ENCODE data around the gene PSMF1.
"Not testable (repeated sequence)": the region's sequence is repeated elsewhere in the genome, so short reads cannot be mapped to it uniquely, and the experiment has no call there.

DNA sequence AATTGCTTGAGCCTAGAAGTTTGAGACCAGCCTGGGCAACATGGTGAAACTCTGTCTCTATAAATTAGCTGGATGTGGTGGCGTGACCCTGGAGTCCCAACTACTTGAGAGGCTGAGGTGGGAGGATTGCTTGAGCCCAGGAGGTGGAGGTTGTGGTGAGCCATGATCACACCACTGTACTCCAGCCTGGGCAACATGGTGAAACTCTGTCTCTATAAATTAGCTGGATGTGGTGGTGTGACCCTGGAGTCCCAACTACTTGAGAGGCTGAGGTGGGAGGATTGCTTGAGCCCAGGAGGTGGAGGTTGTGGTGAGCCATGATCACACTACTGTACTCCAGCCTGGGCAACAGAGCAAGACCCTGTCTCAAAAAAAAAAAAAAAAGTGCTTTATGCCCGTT lies 31.4 kb downstream of the PSMF1 start:
- TF ChIP-seq, protein P1, sequence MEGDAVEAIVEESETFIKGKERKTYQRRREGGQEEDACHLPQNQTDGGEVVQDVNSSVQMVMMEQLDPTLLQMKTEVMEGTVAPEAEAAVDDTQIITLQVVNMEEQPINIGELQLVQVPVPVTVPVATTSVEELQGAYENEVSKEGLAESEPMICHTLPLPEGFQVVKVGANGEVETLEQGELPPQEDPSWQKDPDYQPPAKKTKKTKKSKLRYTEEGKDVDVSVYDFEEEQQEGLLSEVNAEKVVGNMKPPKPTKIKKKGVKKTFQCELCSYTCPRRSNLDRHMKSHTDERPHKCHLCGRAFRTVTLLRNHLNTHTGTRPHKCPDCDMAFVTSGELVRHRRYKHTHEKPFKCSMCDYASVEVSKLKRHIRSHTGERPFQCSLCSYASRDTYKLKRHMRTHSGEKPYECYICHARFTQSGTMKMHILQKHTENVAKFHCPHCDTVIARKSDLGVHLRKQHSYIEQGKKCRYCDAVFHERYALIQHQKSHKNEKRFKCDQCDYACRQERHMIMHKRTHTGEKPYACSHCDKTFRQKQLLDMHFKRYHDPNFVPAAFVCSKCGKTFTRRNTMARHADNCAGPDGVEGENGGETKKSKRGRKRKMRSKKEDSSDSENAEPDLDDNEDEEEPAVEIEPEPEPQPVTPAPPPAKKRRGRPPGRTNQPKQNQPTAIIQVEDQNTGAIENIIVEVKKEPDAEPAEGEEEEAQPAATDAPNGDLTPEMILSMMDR (IDR thresholded peaks at IDR 0.05) = not testable (repeated sequence)
- not testable (repeated sequence) for TF ChIP-seq POLR2A (IDR thresholded peaks at IDR 0.05; ENCODE audit: low read depth); POLR2AphosphoS5 (IDR thresholded peaks at IDR 0.05); EP300 (IDR thresholded peaks at IDR 0.05)
